ENCODE measurements around the gene FARS2. TPM values are rescaled to one million over a fixed set of nuclear protein-coding genes. Genes with fewer than 3 reads are reported as not detected.

Gene FARS2
- total and polyA plus RNA-seq, 2 of the 13 experiments (the other 11 are each of a cell fraction or from before 2014, with no cell fraction given), result 15.4 to 26.0 TPM

DNA sequence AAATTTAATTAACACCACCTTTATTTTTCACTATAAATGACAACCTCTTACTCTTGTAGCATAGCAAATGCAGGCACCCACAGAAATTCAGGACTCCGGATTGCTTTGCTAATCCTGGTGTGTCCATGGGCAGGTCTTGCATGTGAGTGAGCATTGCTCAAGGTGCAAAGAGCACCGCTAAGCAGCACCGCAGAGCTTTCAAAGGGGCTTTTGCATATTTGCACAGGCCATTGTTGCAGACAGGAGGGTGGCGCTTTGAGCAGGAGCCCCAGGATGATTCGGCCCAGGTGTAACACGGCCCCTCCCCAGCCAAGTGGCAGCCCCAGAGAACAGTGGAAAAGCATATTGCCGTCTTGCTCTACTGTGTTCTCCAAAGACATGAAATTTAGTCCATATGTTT, 452.2 kb downstream of the FARS2 start (continued):
- TF ChIP-seq, protein P1, sequence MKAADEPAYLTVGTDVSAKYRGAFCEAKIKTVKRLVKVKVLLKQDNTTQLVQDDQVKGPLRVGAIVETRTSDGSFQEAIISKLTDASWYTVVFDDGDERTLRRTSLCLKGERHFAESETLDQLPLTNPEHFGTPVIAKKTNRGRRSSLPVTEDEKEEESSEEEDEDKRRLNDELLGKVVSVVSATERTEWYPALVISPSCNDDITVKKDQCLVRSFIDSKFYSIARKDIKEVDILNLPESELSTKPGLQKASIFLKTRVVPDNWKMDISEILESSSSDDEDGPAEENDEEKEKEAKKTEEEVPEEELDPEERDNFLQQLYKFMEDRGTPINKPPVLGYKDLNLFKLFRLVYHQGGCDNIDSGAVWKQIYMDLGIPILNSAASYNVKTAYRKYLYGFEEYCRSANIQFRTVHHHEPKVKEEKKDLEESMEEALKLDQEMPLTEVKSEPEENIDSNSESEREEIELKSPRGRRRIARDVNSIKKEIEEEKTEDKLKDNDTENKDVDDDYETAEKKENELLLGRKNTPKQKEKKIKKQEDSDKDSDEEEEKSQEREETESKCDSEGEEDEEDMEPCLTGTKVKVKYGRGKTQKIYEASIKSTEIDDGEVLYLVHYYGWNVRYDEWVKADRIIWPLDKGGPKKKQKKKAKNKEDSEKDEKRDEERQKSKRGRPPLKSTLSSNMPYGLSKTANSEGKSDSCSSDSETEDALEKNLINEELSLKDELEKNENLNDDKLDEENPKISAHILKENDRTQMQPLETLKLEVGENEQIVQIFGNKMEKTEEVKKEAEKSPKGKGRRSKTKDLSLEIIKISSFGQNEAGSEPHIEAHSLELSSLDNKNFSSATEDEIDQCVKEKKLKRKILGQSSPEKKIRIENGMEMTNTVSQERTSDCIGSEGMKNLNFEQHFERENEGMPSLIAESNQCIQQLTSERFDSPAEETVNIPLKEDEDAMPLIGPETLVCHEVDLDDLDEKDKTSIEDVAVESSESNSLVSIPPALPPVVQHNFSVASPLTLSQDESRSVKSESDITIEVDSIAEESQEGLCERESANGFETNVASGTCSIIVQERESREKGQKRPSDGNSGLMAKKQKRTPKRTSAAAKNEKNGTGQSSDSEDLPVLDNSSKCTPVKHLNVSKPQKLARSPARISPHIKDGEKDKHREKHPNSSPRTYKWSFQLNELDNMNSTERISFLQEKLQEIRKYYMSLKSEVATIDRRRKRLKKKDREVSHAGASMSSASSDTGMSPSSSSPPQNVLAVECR (CRISPR knock-in tag; IDR thresholded peaks at IDR 0.05; ENCODE audit: borderline replicate concordance), result no peak; the same call in 1 of the 2 replicates
- TF ChIP-seq, protein P2, sequence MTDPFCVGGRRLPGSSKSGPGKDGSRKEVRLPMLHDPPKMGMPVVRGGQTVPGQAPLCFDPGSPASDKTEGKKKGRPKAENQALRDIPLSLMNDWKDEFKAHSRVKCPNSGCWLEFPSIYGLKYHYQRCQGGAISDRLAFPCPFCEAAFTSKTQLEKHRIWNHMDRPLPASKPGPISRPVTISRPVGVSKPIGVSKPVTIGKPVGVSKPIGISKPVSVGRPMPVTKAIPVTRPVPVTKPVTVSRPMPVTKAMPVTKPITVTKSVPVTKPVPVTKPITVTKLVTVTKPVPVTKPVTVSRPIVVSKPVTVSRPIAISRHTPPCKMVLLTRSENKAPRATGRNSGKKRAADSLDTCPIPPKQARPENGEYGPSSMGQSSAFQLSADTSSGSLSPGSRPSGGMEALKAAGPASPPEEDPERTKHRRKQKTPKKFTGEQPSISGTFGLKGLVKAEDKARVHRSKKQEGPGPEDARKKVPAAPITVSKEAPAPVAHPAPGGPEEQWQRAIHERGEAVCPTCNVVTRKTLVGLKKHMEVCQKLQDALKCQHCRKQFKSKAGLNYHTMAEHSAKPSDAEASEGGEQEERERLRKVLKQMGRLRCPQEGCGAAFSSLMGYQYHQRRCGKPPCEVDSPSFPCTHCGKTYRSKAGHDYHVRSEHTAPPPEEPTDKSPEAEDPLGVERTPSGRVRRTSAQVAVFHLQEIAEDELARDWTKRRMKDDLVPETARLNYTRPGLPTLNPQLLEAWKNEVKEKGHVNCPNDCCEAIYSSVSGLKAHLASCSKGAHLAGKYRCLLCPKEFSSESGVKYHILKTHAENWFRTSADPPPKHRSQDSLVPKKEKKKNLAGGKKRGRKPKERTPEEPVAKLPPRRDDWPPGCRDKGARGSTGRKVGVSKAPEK (CRISPR knock-in tag; IDR thresholded peaks at IDR 0.05; ENCODE audit: borderline replicate concordance), result peak; percentile 85; the same call in 1 of the 2 replicates
- TF ChIP-seq RORA (CRISPR knock-in tag; IDR thresholded peaks at IDR 0.05) (no peak), NCOR1 (IDR thresholded peaks at IDR 0.05; ENCODE audit: borderline replicate concordance, low read length) (peak; percentile 94), HOXA3 (CRISPR knock-in tag; IDR thresholded peaks at IDR 0.05) (peak; percentile 77), ZNF607 (CRISPR knock-in tag; IDR thresholded peaks at IDR 0.05; ENCODE audit: borderline replicate concordance) (no peak), KAT2B (IDR thresholded peaks at IDR 0.05; ENCODE audit: borderline replicate concordance, low read depth, low read length) (no peak), NFKB2 (CRISPR knock-in tag; IDR thresholded peaks at IDR 0.05; ENCODE audit: borderline replicate concordance) (0 out of 2 replicates have a peak, but pooled peaks have one; percentile 25), ZSCAN9 (CRISPR knock-in tag; IDR thresholded peaks at IDR 0.05; ENCODE audit: borderline replicate concordance) (no peak), ZNF451 (CRISPR knock-in tag; IDR thresholded peaks at IDR 0.05) (peak; percentile 54; the same call in 1 of the 2 replicates), ZNF446 (CRISPR knock-in tag; IDR thresholded peaks at IDR 0.05) (no peak), ZNF549 (CRISPR knock-in tag; IDR thresholded peaks at IDR 0.05) (peak; percentile 79), LCORL (IDR thresholded peaks at IDR 0.05) (no peak), LCORL (CRISPR knock-in tag; IDR thresholded peaks at IDR 0.05) (peak; percentile 93), ZNF878 (CRISPR knock-in tag; IDR thresholded peaks at IDR 0.05) (peak; percentile 21; the same call in 1 of the 2 replicates), REPIN1 (CRISPR knock-in tag; IDR thresholded peaks at IDR 0.05; ENCODE audit: borderline replicate concordance, low read depth) (peak; percentile 84)
- TF ChIP-seq, protein P3, sequence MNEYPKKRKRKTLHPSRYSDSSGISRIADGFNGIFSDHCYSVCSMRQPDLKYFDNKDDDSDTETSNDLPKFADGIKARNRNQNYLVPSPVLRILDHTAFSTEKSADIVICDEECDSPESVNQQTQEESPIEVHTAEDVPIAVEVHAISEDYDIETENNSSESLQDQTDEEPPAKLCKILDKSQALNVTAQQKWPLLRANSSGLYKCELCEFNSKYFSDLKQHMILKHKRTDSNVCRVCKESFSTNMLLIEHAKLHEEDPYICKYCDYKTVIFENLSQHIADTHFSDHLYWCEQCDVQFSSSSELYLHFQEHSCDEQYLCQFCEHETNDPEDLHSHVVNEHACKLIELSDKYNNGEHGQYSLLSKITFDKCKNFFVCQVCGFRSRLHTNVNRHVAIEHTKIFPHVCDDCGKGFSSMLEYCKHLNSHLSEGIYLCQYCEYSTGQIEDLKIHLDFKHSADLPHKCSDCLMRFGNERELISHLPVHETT (CRISPR knock-in tag; conservative IDR thresholded peaks at IDR 0.05), result no peak
- TF ChIP-seq, protein P4, sequence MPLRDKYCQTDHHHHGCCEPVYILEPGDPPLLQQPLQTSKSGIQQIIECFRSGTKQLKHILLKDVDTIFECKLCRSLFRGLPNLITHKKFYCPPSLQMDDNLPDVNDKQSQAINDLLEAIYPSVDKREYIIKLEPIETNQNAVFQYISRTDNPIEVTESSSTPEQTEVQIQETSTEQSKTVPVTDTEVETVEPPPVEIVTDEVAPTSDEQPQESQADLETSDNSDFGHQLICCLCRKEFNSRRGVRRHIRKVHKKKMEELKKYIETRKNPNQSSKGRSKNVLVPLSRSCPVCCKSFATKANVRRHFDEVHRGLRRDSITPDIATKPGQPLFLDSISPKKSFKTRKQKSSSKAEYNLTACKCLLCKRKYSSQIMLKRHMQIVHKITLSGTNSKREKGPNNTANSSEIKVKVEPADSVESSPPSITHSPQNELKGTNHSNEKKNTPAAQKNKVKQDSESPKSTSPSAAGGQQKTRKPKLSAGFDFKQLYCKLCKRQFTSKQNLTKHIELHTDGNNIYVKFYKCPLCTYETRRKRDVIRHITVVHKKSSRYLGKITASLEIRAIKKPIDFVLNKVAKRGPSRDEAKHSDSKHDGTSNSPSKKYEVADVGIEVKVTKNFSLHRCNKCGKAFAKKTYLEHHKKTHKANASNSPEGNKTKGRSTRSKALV (CRISPR knock-in tag; IDR thresholded peaks at IDR 0.05), result 0 out of 2 replicates have a peak, but pooled peaks have one; percentile 46
- TF ChIP-seq, protein P5, sequence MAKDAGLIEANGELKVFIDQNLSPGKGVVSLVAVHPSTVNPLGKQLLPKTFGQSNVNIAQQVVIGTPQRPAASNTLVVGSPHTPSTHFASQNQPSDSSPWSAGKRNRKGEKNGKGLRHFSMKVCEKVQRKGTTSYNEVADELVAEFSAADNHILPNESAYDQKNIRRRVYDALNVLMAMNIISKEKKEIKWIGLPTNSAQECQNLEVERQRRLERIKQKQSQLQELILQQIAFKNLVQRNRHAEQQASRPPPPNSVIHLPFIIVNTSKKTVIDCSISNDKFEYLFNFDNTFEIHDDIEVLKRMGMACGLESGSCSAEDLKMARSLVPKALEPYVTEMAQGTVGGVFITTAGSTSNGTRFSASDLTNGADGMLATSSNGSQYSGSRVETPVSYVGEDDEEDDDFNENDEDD (CRISPR knock-in tag; IDR thresholded peaks at IDR 0.05; ENCODE audit: borderline replicate concordance), result peak; percentile 18; the same call in 1 of the 2 replicates

All from HepG2 (cell line).